HG03457 (cell line): ENCODE measurements around the gene LRRC40.

ENCODE experiments used
- ATAC-seq: cut with Tn5 transposase; IDR thresholded peaks from one replicate; pipeline ENCODE4 v1.9.1; 2021; ENCODE audit warnings: moderate number of reproducible peaks; ENCODE audit not compliant: unreplicated experiment

LRRC40 gene

GRCh38 chr1:70134148-70134547 is 71.2 kb downstream of the LRRC40 start:
- no peak for ATAC-seq

DNA sequence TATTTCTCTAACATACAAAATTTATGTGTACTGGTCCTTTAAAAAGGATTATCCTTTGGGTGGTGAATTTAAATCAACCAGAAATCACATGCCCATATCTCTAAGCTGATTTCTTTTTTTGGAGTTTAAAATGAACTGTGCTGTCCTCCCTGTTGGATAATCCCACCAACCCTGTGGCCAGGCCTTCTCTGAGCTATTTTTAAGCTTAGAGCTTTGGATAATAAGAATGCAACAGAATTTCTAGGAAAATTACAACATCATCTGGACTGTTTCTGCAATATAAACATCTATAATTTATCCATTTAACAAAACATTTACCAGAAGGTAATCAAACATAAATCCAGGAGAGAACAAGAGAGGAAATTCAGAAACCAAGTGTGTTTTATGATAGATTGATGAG is 88.3 kb downstream of the LRRC40 start:
- ATAC-seq: no peak

DNA sequence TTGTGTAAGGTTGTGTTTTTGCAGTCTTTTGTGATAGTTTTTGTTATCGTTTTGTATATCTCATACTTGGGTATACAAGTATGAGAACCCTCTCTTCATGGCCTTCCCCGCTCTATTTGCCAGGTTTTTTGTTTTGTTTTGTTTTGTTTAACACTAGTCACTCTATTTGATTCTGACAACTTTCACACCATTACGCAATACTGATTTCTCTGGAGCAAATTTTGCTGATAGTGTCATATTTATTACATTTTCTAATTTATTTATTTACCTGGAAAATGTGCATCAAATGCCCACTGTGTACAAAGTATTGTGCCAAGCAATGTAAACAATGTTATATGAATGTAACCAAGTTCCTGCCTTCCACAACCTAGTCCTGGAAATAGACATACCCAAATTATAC is 90.1 kb downstream of the LRRC40 start:
- no peak for ATAC-seq

- no peak for ATAC-seq
Measured at GRCh38 chr1:70112838-70113237, 92.5 kb downstream of the LRRC40 start.

DNA sequence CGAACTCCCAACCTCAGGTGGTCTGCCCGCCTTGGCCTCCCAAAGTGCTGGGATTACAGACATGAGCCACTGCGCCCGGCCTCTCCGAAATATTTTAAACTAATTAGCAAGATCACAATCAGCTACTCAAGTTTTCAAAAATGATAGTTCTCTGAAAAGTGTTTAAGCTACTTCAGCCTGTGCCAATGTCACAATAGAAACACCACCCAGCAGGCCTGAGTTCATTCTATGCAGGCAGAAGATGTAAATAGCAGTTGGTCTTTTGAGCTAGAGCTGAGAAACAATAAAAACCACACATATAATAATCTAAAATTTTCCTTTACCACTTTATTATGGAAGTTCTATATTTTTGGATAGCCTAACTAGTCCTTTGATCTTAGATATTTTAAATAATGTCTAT is 96.1 kb downstream of the LRRC40 start:
- ATAC-seq: no peak

GRCh38 chr1:70103770-70104169 is 101.6 kb downstream of the LRRC40 start:
- no peak for ATAC-seq

DNA sequence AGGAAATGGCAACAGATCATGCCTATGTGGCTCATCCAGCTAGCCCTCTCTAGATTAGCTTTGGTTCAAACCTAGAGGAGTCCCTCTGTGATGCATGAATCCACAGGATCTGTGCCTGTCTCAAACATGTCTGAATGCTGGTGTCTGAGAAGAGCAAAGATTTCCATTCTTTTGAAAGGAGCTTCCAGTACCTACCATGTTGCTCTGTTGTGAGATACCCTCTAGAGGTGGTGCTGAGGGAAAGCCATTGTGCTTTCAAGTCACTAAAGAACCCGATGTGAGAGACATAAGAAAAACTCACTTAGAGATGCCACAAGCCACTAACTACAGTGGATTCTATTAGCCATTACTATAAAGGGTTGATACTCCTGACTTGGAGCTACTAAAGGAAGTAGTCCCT is 103.6 kb downstream of the LRRC40 start:
- ATAC-seq: no peak

- no peak for ATAC-seq
Measured at GRCh38 chr1:70101231-70101630, 104.1 kb downstream of the LRRC40 start.
